Measurements from ENCODE around the gene JTB.

Gene JTB

GRCh38 chr1:153978274-153978909, 918 bp upstream of the JTB start:
- DNase-seq, result no peak

- no peak for DNase-seq
Observed at GRCh38 chr1:153976819-153977249, 640 bp downstream of the JTB start.

- no peak for DNase-seq
Observed at GRCh38 chr1:153973525-153973924, 3.9 kb downstream of the JTB start.

DNA sequence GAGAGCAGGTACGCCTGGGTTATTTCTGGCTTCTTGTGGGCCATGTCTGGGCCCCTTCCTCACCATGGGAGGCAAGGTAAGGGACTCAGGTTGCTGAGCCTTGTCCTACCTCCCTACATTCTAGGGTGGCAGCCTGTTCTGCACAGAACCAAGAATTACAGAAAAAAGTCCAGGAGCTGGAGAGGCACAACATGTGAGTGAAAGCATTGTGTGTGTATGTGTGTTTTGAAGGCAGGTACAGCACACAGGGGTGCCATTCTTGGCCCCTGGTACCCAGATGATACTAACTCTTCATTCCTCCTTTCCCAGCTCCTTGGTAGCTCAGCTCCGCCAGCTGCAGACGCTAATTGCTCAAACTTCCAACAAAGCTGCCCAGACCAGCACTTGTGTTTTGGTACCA, 4.4 kb downstream of the JTB start:
- no peak for DNase-seq

GRCh38 chr1:153970346-153970745, 7.1 kb downstream of the JTB start:
- DNase-seq, result no peak

DNA sequence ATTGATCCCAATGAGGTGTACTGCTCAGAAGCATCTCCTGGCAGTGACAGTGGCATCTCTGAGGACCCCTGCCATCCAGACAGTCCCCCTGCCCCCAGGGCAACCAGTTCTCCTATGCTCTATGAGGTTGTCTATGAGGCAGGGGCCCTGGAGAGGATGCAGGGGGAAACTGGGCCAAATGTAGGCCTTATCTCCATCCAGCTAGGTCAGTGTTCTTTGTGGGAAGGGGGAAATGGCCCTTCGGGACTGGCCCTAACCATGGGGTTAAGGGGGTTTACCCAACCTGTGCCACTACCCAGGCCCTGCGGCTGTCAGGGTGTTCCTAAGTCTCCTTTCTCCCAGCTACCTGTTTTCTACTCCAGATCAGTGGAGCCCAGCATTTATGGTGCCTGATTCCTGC, 8.5 kb downstream of the JTB start:
- no peak for DNase-seq

- DNase-seq, result no peak
Observed at GRCh38 chr1:153968408-153968807, 9.1 kb downstream of the JTB start.

DNA sequence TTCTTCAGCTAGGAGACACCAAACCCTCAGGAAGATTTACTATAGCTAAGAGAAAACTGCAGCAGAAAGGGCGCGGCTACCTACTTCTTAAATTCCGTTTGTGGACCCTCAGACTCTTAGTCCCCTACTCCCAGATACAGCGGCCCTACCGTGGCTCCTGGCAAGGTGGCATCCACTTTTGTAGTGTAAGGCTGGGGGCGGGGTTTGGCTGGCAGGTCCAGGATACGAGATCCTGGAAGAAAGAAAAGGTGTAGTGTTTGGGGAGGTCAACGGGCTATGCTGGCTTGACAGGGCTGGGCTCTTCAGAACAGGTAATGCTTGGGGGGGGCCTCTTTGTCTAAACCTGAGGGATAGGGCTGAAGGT, 9.5 kb downstream of the JTB start:
- no peak for DNase-seq

- peak; percentile 99 for DNase-seq
Observed at GRCh38 chr1:153967107-153967999, 10.1 kb downstream of the JTB start, which contains the start of gene CREB3L4. CREB3L4 (plus strand) TSS chr1:153967902; CDS start chr1:153968526, 624 bp downstream.

- DNase-seq, result no peak
Observed at GRCh38 chr1:153963850-153964331, 13.6 kb downstream of the JTB start.

- DNase-seq, result peak; percentile 84
Observed at GRCh38 chr1:153963030-153963849, 14.2 kb downstream of the JTB start, which contains the start of gene SLC39A1. SLC39A1 (minus strand) TSS chr1:153963537; CDS start chr1:153962715, 822 bp downstream.

GRCh38 chr1:153962088-153963029, 15.1 kb downstream of the JTB start:
- no peak for DNase-seq

DNA sequence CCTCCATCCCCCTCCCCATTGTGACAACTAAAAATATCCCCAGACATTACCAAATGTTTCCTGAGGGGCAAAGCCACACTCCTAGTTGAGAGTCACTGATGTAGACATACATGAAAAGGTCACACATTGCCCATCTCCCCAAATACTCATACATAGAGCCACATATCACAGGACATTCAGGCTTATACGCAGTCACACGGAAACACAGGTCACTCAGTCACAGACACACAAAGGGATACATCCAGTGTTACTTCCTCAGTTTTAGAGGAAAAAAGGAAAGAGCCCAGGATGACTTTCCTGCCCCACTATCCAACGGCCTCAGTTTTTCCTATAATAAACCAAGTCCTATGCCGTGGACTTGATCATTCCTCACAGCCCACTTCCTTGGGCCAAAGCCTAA, 16.1 kb downstream of the JTB start:
- no peak for DNase-seq

GRCh38 chr1:153960206-153960605, 17.3 kb downstream of the JTB start:
- DNase-seq, result no peak

- DNase-seq, result no peak
Observed at GRCh38 chr1:153959454-153959853, 18.0 kb downstream of the JTB start.

DNA sequence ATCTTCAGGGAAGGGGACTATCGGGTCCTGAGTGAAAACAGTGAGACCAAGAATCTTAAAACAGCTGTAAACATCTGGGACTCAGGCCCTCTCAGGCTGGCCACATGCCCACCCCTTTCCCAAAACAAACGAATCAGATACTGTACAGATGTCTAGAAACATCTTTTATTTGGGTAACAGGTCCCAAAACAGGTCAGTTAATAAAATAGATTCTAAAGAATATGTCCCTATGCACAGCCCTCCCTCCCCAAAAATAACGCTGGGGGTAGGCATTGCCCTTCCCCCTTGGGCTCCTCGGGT, 18.6 kb downstream of the JTB start:
- DNase-seq, result no peak

- peak; percentile 99 for DNase-seq
Observed at GRCh38 chr1:153958111-153958960, 19.1 kb downstream of the JTB start, which contains the start of gene CRTC2. CRTC2 (minus strand) TSS chr1:153958612; CDS start chr1:153958497, 115 bp downstream.

DNA sequence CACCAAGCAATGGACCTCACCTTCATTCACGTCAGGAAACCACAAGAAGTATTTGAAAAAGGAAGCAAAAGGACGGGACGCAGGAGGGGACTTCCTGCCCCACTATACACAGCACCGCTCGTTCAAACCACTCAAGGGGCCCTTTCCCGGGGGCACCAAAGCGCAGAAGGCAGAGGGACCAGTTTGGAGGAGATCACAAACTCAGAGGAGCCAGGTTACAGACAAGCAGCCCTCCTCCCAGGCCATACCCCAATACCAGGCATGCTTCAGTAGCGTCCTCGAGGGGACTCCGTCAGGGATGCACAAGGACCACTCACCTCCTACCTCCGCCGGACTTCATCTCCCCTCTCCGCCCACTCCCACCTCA, 19.7 kb downstream of the JTB start:
- no peak for DNase-seq

DNA sequence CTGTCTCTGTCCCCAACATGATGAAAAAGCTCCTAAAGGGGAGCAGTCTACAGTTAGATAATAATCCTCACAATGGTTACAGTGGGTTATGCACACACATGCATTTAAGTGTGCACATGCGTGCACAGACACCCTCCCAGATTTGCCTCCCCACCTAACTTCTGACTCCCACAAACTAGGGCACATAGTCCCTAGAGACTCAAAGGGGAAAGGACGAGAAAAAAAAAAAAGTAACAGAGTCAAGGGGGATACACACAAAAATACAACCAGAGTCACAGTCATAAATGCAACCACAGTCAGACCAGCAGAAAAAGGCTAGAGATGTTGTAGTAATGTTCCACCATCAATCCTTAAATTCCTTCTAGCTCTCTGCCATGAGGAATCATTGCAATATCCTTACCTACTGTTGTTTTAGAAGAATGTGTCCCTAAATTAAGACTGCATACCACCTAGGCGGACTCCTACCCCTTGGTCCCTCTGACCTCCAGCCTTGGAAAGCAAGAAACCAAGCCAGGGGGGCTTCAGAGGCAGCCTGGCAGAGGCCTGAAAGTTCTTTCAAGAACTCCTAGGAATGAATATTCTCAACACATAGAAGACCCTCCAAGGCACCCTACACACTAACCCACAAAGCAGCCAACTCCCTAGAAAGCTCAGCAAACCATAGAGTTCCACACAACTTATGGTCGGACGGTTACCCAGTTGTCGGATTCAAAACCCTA, 20.3 kb downstream of the JTB start:
- no peak for DNase-seq

- no peak for DNase-seq
Observed at GRCh38 chr1:153954826-153955225, 22.6 kb downstream of the JTB start.
